ENCODE results near the gene EN2. TPM values are rescaled to one million over a fixed set of nuclear protein-coding genes. Genes with fewer than 3 reads are reported as not detected.

EN2 gene
- total RNA-seq, 4 donors from 2014 or later: 0.15 to 2.1 TPM; not detected in 2

GRCh38 chr7:155487509-155488482 is 29.9 kb downstream of the EN2 start:
- Histone ChIP-seq H3K27me3 (peaks cover 0 to 7% of the 10 kb centered on the region in 2 donors), H3K9me3 (no peaks in the 10 kb centered on the region), H3K36me3 (no peaks in the 10 kb centered on the region), H3K4me1 (peaks cover 0 to 3% of the 10 kb centered on the region in 2 donors), H3K27ac (no peak overlapping the region), H3K4me3 (no peak overlapping the region)
- intact Hi-C loops (cut with DNase I; ENCODE audit: low total_unique reads): no loop called here
- no peak for DNase-seq
- TF ChIP-seq CTCF (IDR thresholded peaks at IDR 0.05) (no peak), POLR2A (IDR thresholded peaks at IDR 0.05) (no peak)

GRCh38 chr7:155488483-155489127 is 30.7 kb downstream of the EN2 start:
- H3K4me3 ChIP-seq: no peak overlapping the region

GRCh38 chr7:155489158-155489840 is 31.4 kb downstream of the EN2 start:
- Histone ChIP-seq H3K4me1 (peaks cover 0 to 3% of the 10 kb centered on the region in 2 donors), H3K36me3 (no peaks in the 10 kb centered on the region), H3K4me3 (no peak overlapping the region), H3K27me3 (no peaks in the 10 kb centered on the region), H3K27ac (no peak overlapping the region), H3K9me3 (no peaks in the 10 kb centered on the region)
- intact Hi-C loops (cut with DNase I; ENCODE audit: low total_unique reads): no loop called here
- TF ChIP-seq CTCF (IDR thresholded peaks at IDR 0.05) (no peak), POLR2A (IDR thresholded peaks at IDR 0.05) (no peak)
- DNase-seq: no peak

More at GRCh38 chr7:155488483-155489127, 30.7 kb downstream of the EN2 start:
- intact Hi-C loops (cut with DNase I; ENCODE audit: low total_unique reads): no loop called here
- TF ChIP-seq POLR2A (IDR thresholded peaks at IDR 0.05) (no peak), CTCF (IDR thresholded peaks at IDR 0.05) (no peak)
- H3K27me3 ChIP-seq: no peaks in the 10 kb centered on the region
- peaks cover 0 to 3% of the 10 kb centered on the region in 2 donors for H3K4me1 ChIP-seq
- no peaks in the 10 kb centered on the region for H3K9me3 ChIP-seq
- no peaks in the 10 kb centered on the region for H3K36me3 ChIP-seq
- no peak overlapping the region for H3K27ac ChIP-seq
- DNase-seq: no peak

GRCh38 chr7:155489862-155490696 is 32.1 kb downstream of the EN2 start:
- Histone ChIP-seq H3K4me3 (peak overlapping the region; percentile 6 to 17), H3K4me1 (peaks cover 0 to 3% of the 10 kb centered on the region in 2 donors), H3K9me3 (no peaks in the 10 kb centered on the region), H3K27ac (no peak overlapping the region), H3K36me3 (no peaks in the 10 kb centered on the region), H3K27me3 (no peaks in the 10 kb centered on the region)
- no peak for DNase-seq
- intact Hi-C loops (cut with DNase I; ENCODE audit: low total_unique reads): no loop called here
- TF ChIP-seq POLR2A (IDR thresholded peaks at IDR 0.05) (no peak), CTCF (IDR thresholded peaks at IDR 0.05) (no peak)

Measured in uterus (tissue), 4 donors.